Left ventricle myocardium inferior (tissue), 1 donor: ENCODE results near the gene LRP2BP. TPM values are rescaled to one million over a fixed set of nuclear protein-coding genes. Genes with fewer than 3 reads are reported as not detected.

ENCODE experiments used
- DNase-seq: peaks from one replicate; pipeline ENCODE4 v3.0.0-alpha.2; 2020
- H3K27ac ChIP-seq: fragments of 200-600 bp; replicated peaks from 2 replicates; pipeline ENCODE4 v1.8.0; 2021
- H3K27me3 ChIP-seq: fragments of 200-600 bp; 2 replicates; pipeline ENCODE4 v1.8.0; 2021; ENCODE audit warnings: low read depth
- H3K36me3 ChIP-seq: fragments of 200-600 bp; 2 replicates; pipeline ENCODE4 v1.8.0; 2021
- H3K4me1 ChIP-seq: fragments of 200-600 bp; 2 replicates; pipeline ENCODE4 v1.8.0; 2021
- H3K4me3 ChIP-seq: fragments of 200-600 bp; 2 replicates; pipeline ENCODE4 v1.8.0; 2021; ENCODE audit warnings: mild to moderate bottlenecking, moderate library complexity
- H3K9me3 ChIP-seq: fragments of 200-600 bp; replicated peaks from 2 replicates; pipeline ENCODE4 v1.8.0; 2021
- CTCF ChIP-seq: fragments of 200-600 bp; IDR thresholded peaks from 2 replicates; pipeline ENCODE4 v1.8.0; 2021; ENCODE audit warnings: antibody characterized with exemption, mild to moderate bottlenecking, borderline replicate concordance
- intact Hi-C: fragments of 100-400 bp; cut with micrococcal nuclease; formaldehyde crosslinking; loops from one replicate; pipeline ENCODE4 v1.11.0; 2022
- total RNA-seq: library from RNA; stranded (reverse); fragmentation: NEBNext Ultra II Directional; extraction: Animal tissue kit (Norgen Biotek cat#: 25700); gene quantifications from one replicate; pipeline ENCODE4 v1.2.1, GENCODE V29; 2021
- donor health status: DM: no; HTN: yes; CAD: no; lungs with severe emphysema.

Gene LRP2BP
- total RNA-seq, 1 donor from 2014 or later: 2.8 TPM

DNA sequence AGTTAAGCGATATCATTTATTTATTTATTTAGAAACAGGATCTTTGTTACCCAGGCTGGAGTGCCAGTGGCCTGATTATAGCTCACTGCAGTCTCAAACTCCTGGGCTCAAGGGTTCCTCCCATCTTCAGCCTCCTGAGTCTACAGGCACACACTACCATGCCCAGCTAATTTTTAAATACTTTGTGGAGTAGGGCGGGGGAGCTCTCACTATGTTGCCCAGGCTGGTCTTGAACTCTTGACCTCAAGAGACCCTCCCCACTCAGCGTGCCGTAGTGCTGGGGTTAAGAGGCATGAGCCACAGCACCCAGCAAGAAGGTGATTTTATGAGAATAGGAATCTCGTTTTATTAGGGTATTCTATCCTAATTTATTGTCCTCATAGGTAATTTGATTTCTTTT, 33.9 kb upstream of the LRP2BP start:
- intact Hi-C loops: loop anchor here (10.0 kb wide), 1 partner anchor 165 kb away; no protein-coding TSS in a partner anchor
- no peak for DNase-seq
- TF ChIP-seq CTCF: no peak
- no peaks in the 10 kb centered on the region for H3K36me3 ChIP-seq
- no peaks in the 10 kb centered on the region for H3K27me3 ChIP-seq
- H3K27ac ChIP-seq: no peak overlapping the region
- peaks cover 14% of the 10 kb centered on the region for H3K4me1 ChIP-seq
- no peaks in the 10 kb centered on the region for H3K9me3 ChIP-seq
- no peak overlapping the region for H3K4me3 ChIP-seq

DNA sequence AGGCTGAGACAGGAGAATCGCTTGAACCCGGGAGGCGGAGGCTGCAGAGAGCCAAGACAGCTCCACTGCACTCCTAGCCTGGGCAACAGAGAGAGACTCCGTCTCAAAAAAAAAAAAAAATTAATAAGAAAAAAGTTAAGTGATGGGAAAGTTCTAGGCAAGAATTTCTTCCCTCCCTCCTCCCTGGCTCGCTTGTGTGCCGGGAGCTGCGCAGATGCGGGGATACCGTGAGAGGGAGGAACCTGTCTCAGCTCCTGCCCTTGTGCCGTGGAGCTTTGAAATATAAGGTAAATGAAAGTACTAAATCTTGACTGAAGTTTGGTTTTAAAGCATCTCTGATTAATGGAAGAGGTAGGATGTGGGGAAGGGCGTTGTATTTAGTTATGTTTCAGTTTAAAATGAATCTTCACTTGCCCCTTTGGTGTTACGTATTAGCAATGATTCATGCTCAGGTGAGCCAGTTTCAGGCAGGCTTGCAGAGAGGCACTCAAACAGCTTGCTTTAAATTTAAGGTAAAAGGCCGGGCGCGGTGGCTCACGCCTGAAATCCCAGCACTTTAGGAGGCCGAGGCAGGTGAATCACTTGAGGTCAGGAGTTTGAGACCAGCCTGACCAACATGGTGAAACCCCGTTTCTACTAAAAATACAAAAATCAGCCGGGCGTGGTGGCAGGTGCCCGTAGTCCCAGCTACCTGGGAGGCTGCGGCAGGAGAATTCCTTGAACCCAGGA, 31.4 kb upstream of the LRP2BP start:
- TF ChIP-seq CTCF: no peak
- intact Hi-C loops: loop anchor here (10.0 kb wide), 1 partner anchor 168 kb away; no protein-coding TSS in a partner anchor
- H3K36me3 ChIP-seq: peaks cover under 1% of the 10 kb centered on the region

DNA sequence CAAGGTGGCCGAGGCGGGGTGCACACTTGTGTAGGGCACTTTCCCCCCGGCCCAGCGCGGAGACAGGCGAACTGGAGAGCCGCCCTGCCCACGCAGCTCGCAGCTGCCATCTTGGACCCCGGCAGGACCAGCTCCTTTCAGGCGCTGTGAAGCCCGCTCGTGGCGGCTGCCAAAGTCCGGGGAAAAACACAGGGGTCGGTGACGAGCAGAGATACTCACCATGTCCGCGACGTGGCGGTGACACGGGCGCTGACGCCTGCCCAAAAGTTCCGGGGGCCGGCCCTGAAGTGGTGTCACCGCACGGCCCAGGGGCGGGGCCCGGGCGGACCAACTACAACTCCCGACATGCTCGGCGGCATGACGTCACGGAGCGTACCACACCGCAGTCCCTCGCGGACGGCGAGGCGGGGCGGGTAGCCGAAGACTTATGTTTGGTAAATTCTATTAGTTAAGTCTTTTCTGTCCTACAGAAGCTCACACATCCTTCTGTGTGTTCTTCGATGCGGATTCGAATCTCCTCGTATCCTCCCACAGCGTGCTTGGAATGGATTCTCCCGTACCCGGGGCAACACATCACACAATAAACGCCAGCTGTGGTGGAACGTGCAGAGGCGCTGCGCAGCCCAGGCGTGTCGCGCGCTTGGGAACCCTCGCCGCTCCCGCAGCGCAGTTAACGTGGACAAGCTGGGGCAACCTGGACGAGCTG, 30.1 kb upstream of the LRP2BP start, which contains the start of gene UFSP2:
UFSP2 (minus strand) TSS at position 318 of the 706 bp plus-strand sequence; CDS start at position 222, 96 bp downstream.
- no peaks in the 10 kb centered on the region for H3K9me3 ChIP-seq
- DNase-seq: peak; percentile 88
- TF ChIP-seq CTCF: no peak
- H3K4me1 ChIP-seq: peaks cover 51% of the 10 kb centered on the region
- H3K36me3 ChIP-seq: peaks cover 14% of the 10 kb centered on the region
- H3K27ac ChIP-seq: peak within 1 kb of the TSS; percentile 97
- peak within 1 kb of the TSS; percentile 80 for H3K4me3 ChIP-seq
- intact Hi-C loops: loop anchor here (10.0 kb wide), 1 partner anchor 169 kb away; no protein-coding TSS in a partner anchor
- no peaks in the 10 kb centered on the region for H3K27me3 ChIP-seq

More for the DNA sequence above, 31.4 kb upstream of the LRP2BP start:
- no peak for DNase-seq
- Histone ChIP-seq H3K4me1 (peaks cover 38% of the 10 kb centered on the region), H3K9me3 (no peaks in the 10 kb centered on the region), H3K27me3 (no peaks in the 10 kb centered on the region), H3K27ac (no peak overlapping the region), H3K4me3 (no peak overlapping the region)

DNA sequence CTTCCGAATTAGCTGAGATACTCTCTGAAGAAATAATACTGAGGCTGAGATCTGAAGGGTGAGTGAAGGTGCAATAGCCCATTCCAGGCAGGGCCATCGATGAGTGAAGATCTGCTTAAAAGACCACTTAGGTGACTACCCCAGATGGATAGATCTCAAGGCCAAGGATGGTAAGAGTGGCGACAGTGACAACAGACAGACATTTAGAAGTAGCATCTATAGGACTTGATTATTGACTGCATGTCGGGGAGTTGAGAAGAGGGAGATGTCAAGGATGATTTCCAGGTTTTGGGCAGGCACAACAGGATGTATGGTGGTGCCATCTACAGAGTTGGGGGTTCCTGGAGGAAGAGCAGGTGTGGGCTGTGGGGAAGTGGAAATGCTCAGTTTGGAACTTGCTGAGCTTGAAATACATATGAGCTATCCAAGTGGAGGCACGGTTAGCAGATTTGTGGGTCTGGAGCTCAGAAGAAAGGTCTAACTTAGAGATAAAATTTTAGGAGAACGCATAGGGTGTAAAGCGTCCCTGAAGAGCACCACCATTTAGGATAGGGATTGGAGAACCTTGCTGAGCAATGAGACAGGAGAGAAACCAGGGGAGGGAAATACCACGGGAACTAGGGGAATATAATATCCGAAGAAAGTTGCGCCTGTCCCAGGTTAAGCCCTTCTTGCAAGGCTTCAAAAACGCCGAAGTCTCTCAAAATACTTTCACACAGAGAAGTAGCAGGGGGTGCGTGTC, 29.4 kb upstream of the LRP2BP start:
- TF ChIP-seq CTCF: no peak
- H3K27me3 ChIP-seq: no peaks in the 10 kb centered on the region
- H3K9me3 ChIP-seq: no peaks in the 10 kb centered on the region
- no peak for DNase-seq
- H3K27ac ChIP-seq: peak overlapping the region; percentile 97
- peaks cover 55% of the 10 kb centered on the region for H3K4me1 ChIP-seq
- H3K4me3 ChIP-seq: peak overlapping the region; percentile 80
- peaks cover 16% of the 10 kb centered on the region for H3K36me3 ChIP-seq
- intact Hi-C loops: loop anchor here (10.0 kb wide), 1 partner anchor 170 kb away; no protein-coding TSS in a partner anchor
